PC-9 (cell line): Measurements from ENCODE around the gene TRIP6.

Source experiments
- EZH2 ChIP-seq: fragments of 200-600 bp; sonication (generic); IDR thresholded peaks from 2 replicates; pipeline ENCODE4 v1.8.0; 2017; ENCODE audit warnings: antibody characterized with exemption, low read depth
- TF ChIP-seq, protein P1 (sequence below): fragments of 200-600 bp; sonication (generic); conservative IDR thresholded peaks from 2 replicates; pipeline ENCODE4 v1.6.1; 2017; ENCODE audit warnings: mixed run types, antibody characterized with exemption, mild to moderate bottlenecking, moderate library complexity

DNA sequence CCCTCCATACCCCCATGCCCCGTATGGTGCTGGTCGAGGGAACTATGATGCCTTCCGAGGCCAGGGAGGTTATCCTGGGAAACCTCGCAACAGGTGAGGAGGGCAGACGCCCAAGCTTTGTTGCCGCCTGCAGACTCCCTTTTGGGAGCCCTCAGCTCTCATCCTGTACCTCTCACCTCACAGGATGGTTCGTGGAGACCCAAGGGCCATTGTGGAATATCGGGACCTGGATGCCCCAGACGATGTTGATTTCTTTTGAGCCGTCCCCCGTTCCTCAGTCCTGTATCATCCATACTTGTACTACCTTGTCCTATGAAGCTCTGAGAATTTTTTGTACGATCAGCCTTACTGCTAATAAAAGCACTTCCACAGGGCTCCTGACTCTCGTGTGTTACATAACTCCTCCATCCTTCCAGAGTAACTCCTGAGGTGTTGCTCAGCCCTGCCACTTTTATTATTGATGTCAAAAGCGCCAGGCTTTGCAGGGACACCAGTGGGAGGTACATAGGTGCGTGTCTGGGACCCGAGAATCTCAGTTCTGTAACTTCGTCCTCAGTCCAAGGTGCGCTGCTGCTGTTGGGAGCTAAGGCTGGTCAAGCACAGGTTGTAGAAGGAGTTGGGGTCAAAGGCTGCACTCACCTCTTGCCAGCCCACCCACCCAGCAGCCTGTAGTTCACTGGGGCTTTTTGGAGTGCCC, 21.3 kb downstream of the TRIP6 start:
- TF ChIP-seq, protein P1, sequence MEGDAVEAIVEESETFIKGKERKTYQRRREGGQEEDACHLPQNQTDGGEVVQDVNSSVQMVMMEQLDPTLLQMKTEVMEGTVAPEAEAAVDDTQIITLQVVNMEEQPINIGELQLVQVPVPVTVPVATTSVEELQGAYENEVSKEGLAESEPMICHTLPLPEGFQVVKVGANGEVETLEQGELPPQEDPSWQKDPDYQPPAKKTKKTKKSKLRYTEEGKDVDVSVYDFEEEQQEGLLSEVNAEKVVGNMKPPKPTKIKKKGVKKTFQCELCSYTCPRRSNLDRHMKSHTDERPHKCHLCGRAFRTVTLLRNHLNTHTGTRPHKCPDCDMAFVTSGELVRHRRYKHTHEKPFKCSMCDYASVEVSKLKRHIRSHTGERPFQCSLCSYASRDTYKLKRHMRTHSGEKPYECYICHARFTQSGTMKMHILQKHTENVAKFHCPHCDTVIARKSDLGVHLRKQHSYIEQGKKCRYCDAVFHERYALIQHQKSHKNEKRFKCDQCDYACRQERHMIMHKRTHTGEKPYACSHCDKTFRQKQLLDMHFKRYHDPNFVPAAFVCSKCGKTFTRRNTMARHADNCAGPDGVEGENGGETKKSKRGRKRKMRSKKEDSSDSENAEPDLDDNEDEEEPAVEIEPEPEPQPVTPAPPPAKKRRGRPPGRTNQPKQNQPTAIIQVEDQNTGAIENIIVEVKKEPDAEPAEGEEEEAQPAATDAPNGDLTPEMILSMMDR: no peak
- TF ChIP-seq EZH2: no peak
